Spleen (tissue), 11 donors: Measurements from ENCODE around the gene ABLIM2. TPM values are rescaled to one million over a fixed set of nuclear protein-coding genes. Genes with fewer than 3 reads are reported as not detected.

Experiments used
- DNase-seq: peaks from one replicate; pipeline ENCODE4 v3.0.0-alpha.2; 2020
- H3K27ac ChIP-seq, 8 donors: fragments of 200-600 bp; sonication (generic) in 7 of 8; 1 replicate in 4 of 8; 2 replicates in 4 of 8; pipeline versions ENCODE4 v1.5.0 to v1.8.0; 2016 to 2021; ENCODE audit warnings: inconsistent platforms in 4 of 8, mild to moderate bottlenecking in 4 of 8, moderate library complexity in 1 of 8
- H3K27me3 ChIP-seq, 7 donors: fragments of 200-600 bp; sonication (generic) in 6 of 7; replicated peaks in 1 of 7; 1 replicate in 4 of 7; 2 replicates in 3 of 7; pipeline versions ENCODE4 v1.5.0 to v1.8.0; 2016 to 2021; ENCODE audit warnings: inconsistent platforms in 3 of 7, mild to moderate bottlenecking in 1 of 7
- H3K36me3 ChIP-seq, 6 donors: fragments of 200-600 bp; sonication (generic) in 5 of 6; 1 replicate in 4 of 6; 2 replicates in 2 of 6; pipeline versions ENCODE4 v1.5.0 to v1.8.0; 2016 to 2021; ENCODE audit warnings: inconsistent platforms in 2 of 6
- H3K4me1 ChIP-seq, 6 donors: fragments of 200-600 bp; sonication (generic) in 5 of 6; 1 replicate in 3 of 6; 2 replicates in 3 of 6; pipeline versions ENCODE4 v1.5.0 to v1.8.0; 2016 to 2021; ENCODE audit warnings: inconsistent platforms in 3 of 6
- H3K4me3 ChIP-seq, 8 donors: fragments of 200-600 bp; sonication (generic) in 7 of 8; 1 replicate in 4 of 8; 2 replicates in 4 of 8; pipeline versions ENCODE4 v1.5.0 to v1.8.0; 2016 to 2021; ENCODE audit warnings: inconsistent platforms in 4 of 8, mild to moderate bottlenecking in 4 of 8, moderate library complexity in 2 of 8
- H3K9me3 ChIP-seq, 8 donors: fragments of 200-600 bp; sonication (generic) in 7 of 8; 1 replicate in 4 of 8; 2 replicates in 4 of 8; pipeline versions ENCODE4 v1.5.0 to v1.8.0; 2016 to 2021; ENCODE audit warnings: inconsistent platforms in 4 of 8
- POLR2A ChIP-seq, 3 donors: fragments of 450-650 bp; IDR thresholded peaks; one replicate each; pipeline ENCODE4 v1.5.1; 2017; ENCODE audit warnings: antibody characterized with exemption in 3 of 3, mild to moderate bottlenecking in 1 of 3
- POLR2AphosphoS5 ChIP-seq, 3 donors: sonication (generic); formaldehyde crosslinking; IDR thresholded peaks; one replicate each; pipeline ENCODE4 v1.5.1; 2017; ENCODE audit warnings: antibody characterized with exemption in 3 of 3
- WGBS, 5 donors: extraction: QIAGEN DNeasy Blood & Tissue Kit in 3 of 5; methylation state at CpG; one replicate each; pipeline versions ENCODE4 v1.1.5 to v1.1.7; 2013 to 2018; 5-methylcytosine and 5-hydroxymethylcytosine counted together
- intact Hi-C: fragments of 100-400 bp; cut with DNase I; formaldehyde crosslinking; loops from one replicate; pipeline ENCODE4 v1.15.0; 2023; ENCODE audit warnings: low total_unique reads
- polyA plus RNA-seq, 3 donors: library from polyadenylated mRNA; stranded (reverse); fragments of 200-250 nt; gene quantifications; one replicate each; pipeline ENCODE4 v1.2.1, GENCODE V29; 2013
- total RNA-seq, 7 donors: library from RNA; depleted of rRNA in 3 of 7; stranded (reverse); fragments of >200 nt in 3 of 7; fragmentation: NEBNext Ultra II Directional in 4 of 7; extraction: Animal tissue kit (Norgen Biotek cat#: 25700) in 4 of 7; gene quantifications; one replicate each; pipeline versions ENCODE4 v1.1.0 to v1.2.1, GENCODE V29; 2016 to 2021
- TF ChIP-seq, protein P1 (sequence below), 11 experiments: fragments of 200-600 bp in 7 of 11; fragments of 450-650 bp in 4 of 11; sonication (generic) in 4 of 11; IDR thresholded peaks in 8 of 11; conservative IDR thresholded peaks in 3 of 11; 1 replicate in 7 of 11; 2 replicates in 4 of 11; pipeline versions ENCODE4 v1.4.0 to v1.8.0; 2016 to 2021; ENCODE audit warnings: antibody characterized with exemption in 11 of 11, inconsistent platforms in 4 of 11, mild to moderate bottlenecking in 1 of 11
- donor health status: healthy with polysubstance abuse.
- donor health status: DM: no; HTN: no; CAD: no; lungs with moderate emphysema.
- donor health status: DM: no; HTN: no; CAD: no.
- donor health status: Bipolar disorder and iron deficiency.
- donor health status: healthy.
- donor health status: DM: no; HTN: no; CAD: no.
- donor health status: DM: yes; HTN: yes; CAD: no.

ABLIM2 gene
- total and polyA plus RNA-seq, 10 donors: 11.8 to 127 (median 62.8) TPM

DNA sequence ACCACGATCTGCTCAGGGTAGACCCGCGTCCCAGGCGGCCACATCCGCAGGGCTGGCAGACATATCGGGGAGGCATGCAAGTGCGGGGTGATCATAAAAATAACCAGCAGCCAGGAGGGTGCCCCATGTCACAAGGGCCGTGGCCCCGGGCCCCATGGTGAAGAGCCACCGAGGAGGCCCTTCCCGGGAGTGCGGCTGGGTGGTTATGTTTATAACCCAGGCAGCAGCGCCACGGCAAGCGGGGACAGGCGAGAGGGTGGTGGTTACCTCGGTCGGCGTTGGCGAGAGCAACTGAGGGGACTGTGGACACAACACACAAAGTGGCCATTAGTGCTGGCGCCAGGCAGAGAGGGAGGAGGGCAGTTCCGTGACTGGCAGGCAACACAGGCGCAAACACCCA, 126.2 kb downstream of the ABLIM2 start:
- WGBS, 5 donors: 85 to 91% (median 87%) methylated on average over 18 to 23 of the region's 23 CpGs
- DNase-seq: no peak

GRCh38 chr4:8030121-8030781, 128.4 kb downstream of the ABLIM2 start:
- H3K9me3 ChIP-seq: no peaks in the 10 kb centered on the region
- H3K4me3 ChIP-seq: no peak overlapping the region
- TF ChIP-seq POLR2AphosphoS5 (IDR thresholded peaks at IDR 0.05) (peak in 1 of 3 donors; percentile 53), POLR2A (IDR thresholded peaks at IDR 0.05) (no peak)
- 85 to 93% (median 87%) methylated on average over 17 to 22 of the region's 22 CpGs for WGBS, 5 donors
- no peak for DNase-seq
- intact Hi-C loops: no loop called here
- H3K4me1 ChIP-seq: peaks cover 0 to 16% (median 8%) of the 10 kb centered on the region in 6 donors
- H3K27me3 ChIP-seq: peaks cover 0 to 8% (median 0%) of the 10 kb centered on the region in 7 donors
- peaks cover 0 to 92% (median 10%) of the 10 kb centered on the region in 6 donors for H3K36me3 ChIP-seq
- no peak overlapping the region for H3K27ac ChIP-seq

More for the DNA sequence above, 126.2 kb downstream of the ABLIM2 start:
- intact Hi-C loops: no loop called here
- TF ChIP-seq POLR2AphosphoS5 (IDR thresholded peaks at IDR 0.05): peak in 1 of 3 donors; percentile 26
- TF ChIP-seq POLR2A (IDR thresholded peaks at IDR 0.05): no peak
- Histone ChIP-seq H3K36me3 (peaks cover 0 to 87% (median 8%) of the 10 kb centered on the region in 6 donors), H3K27me3 (peaks cover 0 to 8% (median 0%) of the 10 kb centered on the region in 7 donors), H3K27ac (no peak overlapping the region), H3K4me1 (peaks cover 0 to 23% (median 12%) of the 10 kb centered on the region in 6 donors), H3K9me3 (no peaks in the 10 kb centered on the region), H3K4me3 (no peak overlapping the region)

DNA sequence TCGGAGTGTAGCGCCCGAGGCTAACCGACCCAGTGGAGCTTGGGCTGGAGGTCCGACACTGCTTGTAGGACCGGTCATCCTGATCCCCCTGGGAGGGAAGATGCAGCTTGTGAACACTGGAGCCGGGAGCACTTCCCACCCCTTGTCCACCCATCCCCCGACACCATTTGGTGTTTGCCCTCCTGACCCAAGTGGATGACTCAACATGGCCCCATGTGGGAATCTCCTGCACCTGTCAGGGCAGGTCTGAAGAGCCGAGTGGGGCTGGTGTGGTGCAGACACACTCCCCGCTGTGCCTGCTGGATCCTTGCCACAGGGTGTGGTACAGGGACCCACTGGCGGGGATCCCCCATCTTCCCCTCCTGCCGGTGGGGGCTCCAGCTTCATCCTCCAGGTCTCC, 128.9 kb downstream of the ABLIM2 start:
- Histone ChIP-seq H3K9me3 (no peaks in the 10 kb centered on the region), H3K27ac (no peak overlapping the region), H3K4me3 (no peak overlapping the region), H3K36me3 (peaks cover 0 to 93% (median 10%) of the 10 kb centered on the region in 6 donors), H3K27me3 (peaks cover 0 to 9% (median 0%) of the 10 kb centered on the region in 7 donors), H3K4me1 (peaks cover 0 to 14% (median 5%) of the 10 kb centered on the region in 6 donors)
- intact Hi-C loops: no loop called here
- WGBS, 5 donors: 78 to 88% (median 82%) methylated on average over 7 to 12 of the region's 12 CpGs
- TF ChIP-seq, protein P1, sequence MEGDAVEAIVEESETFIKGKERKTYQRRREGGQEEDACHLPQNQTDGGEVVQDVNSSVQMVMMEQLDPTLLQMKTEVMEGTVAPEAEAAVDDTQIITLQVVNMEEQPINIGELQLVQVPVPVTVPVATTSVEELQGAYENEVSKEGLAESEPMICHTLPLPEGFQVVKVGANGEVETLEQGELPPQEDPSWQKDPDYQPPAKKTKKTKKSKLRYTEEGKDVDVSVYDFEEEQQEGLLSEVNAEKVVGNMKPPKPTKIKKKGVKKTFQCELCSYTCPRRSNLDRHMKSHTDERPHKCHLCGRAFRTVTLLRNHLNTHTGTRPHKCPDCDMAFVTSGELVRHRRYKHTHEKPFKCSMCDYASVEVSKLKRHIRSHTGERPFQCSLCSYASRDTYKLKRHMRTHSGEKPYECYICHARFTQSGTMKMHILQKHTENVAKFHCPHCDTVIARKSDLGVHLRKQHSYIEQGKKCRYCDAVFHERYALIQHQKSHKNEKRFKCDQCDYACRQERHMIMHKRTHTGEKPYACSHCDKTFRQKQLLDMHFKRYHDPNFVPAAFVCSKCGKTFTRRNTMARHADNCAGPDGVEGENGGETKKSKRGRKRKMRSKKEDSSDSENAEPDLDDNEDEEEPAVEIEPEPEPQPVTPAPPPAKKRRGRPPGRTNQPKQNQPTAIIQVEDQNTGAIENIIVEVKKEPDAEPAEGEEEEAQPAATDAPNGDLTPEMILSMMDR (IDR thresholded peaks at IDR 0.05 in 8 of 11, conservative IDR thresholded peaks at IDR 0.05 in 3 of 11): no peak
- no peak for TF ChIP-seq POLR2AphosphoS5 (IDR thresholded peaks at IDR 0.05)
- no peak for TF ChIP-seq POLR2A (IDR thresholded peaks at IDR 0.05)
- no peak for DNase-seq

DNA sequence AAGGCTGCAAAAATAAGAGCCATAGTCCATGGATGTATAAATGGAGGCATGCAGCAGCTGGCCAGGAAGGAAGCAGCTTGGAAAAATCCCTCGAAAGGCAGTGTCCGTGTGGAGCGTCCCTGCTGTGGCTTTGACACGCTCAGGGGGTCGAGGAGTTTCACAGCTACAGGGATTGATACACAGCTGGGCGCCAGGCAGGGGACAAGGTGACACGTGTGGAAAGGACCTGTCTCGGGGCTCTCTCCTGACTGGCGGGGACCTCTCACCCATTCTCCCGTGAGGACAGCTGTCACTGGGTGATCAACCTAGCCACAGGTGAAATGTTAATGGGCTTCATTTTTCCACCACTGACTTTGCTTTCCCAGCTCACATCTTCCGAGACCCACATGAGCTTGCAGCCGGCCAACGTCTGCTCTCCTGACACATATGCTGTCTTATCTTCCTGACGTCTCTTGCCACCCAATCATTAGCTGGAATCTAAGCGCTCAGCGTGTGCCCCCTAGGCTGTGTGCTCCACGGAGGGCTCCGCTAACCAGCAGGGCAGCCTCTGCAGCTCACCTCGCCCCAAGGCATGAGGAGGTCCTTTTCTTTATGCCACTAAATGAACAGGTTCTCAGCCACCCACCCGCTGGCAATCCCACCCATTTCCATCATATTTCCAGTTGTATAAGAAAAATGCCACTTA, 129.6 kb downstream of the ABLIM2 start:
- WGBS, 5 donors: 74 to 82% (median 76%) methylated on average over 20 of the region's 20 CpGs
- no peak overlapping the region for H3K27ac ChIP-seq
- peaks cover 0 to 14% (median 5%) of the 10 kb centered on the region in 6 donors for H3K4me1 ChIP-seq
- no peak for DNase-seq
- no peaks in the 10 kb centered on the region for H3K9me3 ChIP-seq
- TF ChIP-seq, protein P1 (IDR thresholded peaks at IDR 0.05 in 8 of 11, conservative IDR thresholded peaks at IDR 0.05 in 3 of 11): no peak
- TF ChIP-seq POLR2A (IDR thresholded peaks at IDR 0.05): no peak
- TF ChIP-seq POLR2AphosphoS5 (IDR thresholded peaks at IDR 0.05): no peak
- H3K36me3 ChIP-seq: peaks cover 0 to 94% (median 10%) of the 10 kb centered on the region in 6 donors
- H3K4me3 ChIP-seq: no peak overlapping the region
- intact Hi-C loops: no loop called here
- H3K27me3 ChIP-seq: peaks cover 0 to 14% (median 0%) of the 10 kb centered on the region in 7 donors

DNA sequence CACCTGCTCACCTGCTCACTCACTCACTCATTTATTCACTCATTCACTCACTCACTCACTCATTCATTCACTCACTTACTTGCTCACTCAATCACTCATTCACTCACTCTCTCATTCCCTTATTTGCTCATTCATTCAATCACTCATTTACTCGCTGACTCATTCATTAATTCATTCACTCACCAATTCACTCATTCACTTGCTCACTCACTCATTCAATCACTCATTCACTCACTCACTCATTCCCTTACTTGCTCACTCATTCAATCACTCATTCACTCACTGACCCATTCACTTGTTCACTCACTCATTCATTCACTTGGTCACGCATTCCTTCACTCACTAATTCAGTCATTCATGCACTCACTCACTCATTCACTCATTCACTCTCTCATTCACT, 130.2 kb downstream of the ABLIM2 start:
- Histone ChIP-seq H3K4me1 (peaks cover 0 to 8% (median 1%) of the 10 kb centered on the region in 6 donors), H3K36me3 (peaks cover 0 to 88% (median 10%) of the 10 kb centered on the region in 6 donors), H3K9me3 (no peaks in the 10 kb centered on the region), H3K27ac (no peak overlapping the region), H3K27me3 (peaks cover 0 to 7% (median 0%) of the 10 kb centered on the region in 7 donors), H3K4me3 (no peak overlapping the region)
- intact Hi-C loops: no loop called here
- TF ChIP-seq POLR2AphosphoS5 (IDR thresholded peaks at IDR 0.05) (no peak), POLR2A (IDR thresholded peaks at IDR 0.05) (no peak)
- TF ChIP-seq, protein P1 (IDR thresholded peaks at IDR 0.05 in 8 of 11, conservative IDR thresholded peaks at IDR 0.05 in 3 of 11): no peak
- WGBS, 5 donors: 89 to 97% (median 92%) methylated on average over 2 of the region's 2 CpGs
- DNase-seq: no peak
